Measurements from ENCODE around the gene PPP3CA.

DNA sequence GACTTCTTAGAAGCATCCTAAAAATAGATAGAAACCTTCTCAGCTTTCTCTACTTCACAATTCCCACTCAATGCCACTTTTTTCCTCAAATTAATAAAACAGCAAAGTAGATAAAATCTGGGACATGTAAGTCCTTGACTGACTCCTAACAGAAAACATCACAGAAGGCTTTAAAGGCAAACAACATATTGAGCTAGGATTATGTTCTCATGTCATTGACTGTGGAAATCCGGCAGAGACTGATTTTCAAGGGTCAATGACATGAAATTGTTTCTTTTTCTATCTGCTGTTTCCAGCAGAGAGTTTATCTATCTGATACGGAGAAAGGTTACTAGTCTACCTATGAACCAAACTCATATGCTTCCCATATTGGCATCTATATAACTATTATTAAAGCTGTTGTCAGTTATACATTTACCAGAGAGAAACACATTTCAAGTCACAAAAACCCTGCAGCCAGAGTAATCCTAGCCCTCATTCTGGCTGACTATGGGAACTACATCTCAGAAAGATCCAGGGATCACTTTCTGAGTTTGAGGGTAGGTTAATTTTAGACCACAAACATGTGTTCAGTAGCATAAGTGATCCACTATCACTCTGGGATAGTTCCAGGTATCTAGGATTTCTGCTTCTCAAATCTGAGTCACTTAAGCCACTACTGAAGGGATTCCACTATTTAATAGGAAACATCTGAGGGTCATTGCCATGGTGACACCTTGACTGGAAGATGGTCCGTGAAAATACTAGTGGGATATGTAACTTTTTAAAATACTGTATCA lies 147.6 kb downstream of the PPP3CA start:
- TF ChIP-seq EZH2 (IDR thresholded peaks at IDR 0.05; ENCODE audit: low read depth, unreplicated experiment) (no peak), ZNF114 (CRISPR knock-in tag; IDR thresholded peaks at IDR 0.05) (no peak), EZH2phosphoT487 (IDR thresholded peaks at IDR 0.05; ENCODE audit: unreplicated experiment) (no peak), POLR2AphosphoS5 (IDR thresholded peaks at IDR 0.05; ENCODE audit: low read depth) (no peak), JUNB (IDR thresholded peaks at IDR 0.05; ENCODE audit: unreplicated experiment) (no peak)
- TF ChIP-seq, protein P1, sequence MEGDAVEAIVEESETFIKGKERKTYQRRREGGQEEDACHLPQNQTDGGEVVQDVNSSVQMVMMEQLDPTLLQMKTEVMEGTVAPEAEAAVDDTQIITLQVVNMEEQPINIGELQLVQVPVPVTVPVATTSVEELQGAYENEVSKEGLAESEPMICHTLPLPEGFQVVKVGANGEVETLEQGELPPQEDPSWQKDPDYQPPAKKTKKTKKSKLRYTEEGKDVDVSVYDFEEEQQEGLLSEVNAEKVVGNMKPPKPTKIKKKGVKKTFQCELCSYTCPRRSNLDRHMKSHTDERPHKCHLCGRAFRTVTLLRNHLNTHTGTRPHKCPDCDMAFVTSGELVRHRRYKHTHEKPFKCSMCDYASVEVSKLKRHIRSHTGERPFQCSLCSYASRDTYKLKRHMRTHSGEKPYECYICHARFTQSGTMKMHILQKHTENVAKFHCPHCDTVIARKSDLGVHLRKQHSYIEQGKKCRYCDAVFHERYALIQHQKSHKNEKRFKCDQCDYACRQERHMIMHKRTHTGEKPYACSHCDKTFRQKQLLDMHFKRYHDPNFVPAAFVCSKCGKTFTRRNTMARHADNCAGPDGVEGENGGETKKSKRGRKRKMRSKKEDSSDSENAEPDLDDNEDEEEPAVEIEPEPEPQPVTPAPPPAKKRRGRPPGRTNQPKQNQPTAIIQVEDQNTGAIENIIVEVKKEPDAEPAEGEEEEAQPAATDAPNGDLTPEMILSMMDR (conservative IDR thresholded peaks at IDR 0.05; ENCODE audit: low read depth in 2 of 2): no peak
- TF ChIP-seq, protein P2, sequence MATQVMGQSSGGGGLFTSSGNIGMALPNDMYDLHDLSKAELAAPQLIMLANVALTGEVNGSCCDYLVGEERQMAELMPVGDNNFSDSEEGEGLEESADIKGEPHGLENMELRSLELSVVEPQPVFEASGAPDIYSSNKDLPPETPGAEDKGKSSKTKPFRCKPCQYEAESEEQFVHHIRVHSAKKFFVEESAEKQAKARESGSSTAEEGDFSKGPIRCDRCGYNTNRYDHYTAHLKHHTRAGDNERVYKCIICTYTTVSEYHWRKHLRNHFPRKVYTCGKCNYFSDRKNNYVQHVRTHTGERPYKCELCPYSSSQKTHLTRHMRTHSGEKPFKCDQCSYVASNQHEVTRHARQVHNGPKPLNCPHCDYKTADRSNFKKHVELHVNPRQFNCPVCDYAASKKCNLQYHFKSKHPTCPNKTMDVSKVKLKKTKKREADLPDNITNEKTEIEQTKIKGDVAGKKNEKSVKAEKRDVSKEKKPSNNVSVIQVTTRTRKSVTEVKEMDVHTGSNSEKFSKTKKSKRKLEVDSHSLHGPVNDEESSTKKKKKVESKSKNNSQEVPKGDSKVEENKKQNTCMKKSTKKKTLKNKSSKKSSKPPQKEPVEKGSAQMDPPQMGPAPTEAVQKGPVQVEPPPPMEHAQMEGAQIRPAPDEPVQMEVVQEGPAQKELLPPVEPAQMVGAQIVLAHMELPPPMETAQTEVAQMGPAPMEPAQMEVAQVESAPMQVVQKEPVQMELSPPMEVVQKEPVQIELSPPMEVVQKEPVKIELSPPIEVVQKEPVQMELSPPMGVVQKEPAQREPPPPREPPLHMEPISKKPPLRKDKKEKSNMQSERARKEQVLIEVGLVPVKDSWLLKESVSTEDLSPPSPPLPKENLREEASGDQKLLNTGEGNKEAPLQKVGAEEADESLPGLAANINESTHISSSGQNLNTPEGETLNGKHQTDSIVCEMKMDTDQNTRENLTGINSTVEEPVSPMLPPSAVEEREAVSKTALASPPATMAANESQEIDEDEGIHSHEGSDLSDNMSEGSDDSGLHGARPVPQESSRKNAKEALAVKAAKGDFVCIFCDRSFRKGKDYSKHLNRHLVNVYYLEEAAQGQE (IDR thresholded peaks at IDR 0.05; ENCODE audit: unreplicated experiment): no peak
